HG03039 (cell line): ENCODE results near the gene DPYD.
A peak's percentile ranks its signal among the peaks of the same experiment; 100 is the strongest.

Experiments
- ATAC-seq: cut with Tn5 transposase; IDR thresholded peaks from one replicate; pipeline ENCODE4 v1.9.1; 2021; ENCODE audit warnings: mild to moderate bottlenecking, moderate library complexity; ENCODE audit not compliant: unreplicated experiment

Gene DPYD

GRCh38 chr1:97164276-97164639, 756.6 kb downstream of the DPYD start:
- no peak for ATAC-seq

GRCh38 chr1:97163591-97164275, 757.1 kb downstream of the DPYD start:
- no peak for ATAC-seq

DNA sequence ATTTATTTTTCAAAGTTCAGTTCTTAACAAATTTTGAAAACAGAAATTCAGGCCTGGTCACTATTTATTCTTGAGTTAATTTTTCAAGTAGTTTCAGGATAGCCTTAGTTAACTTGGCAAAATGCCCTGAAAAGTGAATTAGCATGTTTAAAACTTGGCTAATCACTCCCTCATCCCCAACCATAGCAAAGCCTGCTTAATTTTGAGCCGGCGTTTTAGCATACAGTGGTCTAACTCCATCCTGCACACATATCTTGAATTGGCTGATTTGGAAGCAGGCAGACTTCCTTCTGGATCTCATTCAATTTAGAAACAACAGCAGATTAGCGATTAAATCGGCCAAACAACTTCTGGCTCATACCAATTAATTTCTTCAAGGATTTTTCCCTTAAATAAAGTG, 760.0 kb downstream of the DPYD start:
- no peak for ATAC-seq

- ATAC-seq: peak; percentile 55
These were observed 761.5 kb downstream of the DPYD start for GRCh38 chr1:97159342-97159741.

- no peak for ATAC-seq
These were observed 762.1 kb downstream of the DPYD start for GRCh38 chr1:97158691-97159096.

- ATAC-seq: no peak
These were observed 762.8 kb downstream of the DPYD start for GRCh38 chr1:97157991-97158390.

DNA sequence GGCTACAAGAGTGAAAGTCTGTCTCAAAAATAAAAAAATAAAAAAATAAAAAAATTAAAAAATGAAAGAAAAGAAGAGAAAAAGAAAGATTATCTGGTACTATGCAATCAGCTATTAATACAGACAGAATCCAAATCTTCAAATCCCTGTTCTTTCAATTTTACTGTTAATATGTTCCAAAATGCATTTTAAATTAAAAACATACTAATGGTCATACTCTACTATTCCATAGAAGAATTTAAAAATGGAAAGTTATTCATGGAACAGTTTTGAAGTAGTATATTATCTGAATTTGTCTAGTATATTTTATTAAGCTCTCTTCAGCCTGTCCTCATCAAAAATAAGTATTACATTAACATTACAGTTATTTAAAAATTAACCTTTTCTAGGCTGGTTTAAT, 769.2 kb downstream of the DPYD start:
- no peak for ATAC-seq

GRCh38 chr1:97145321-97145956, 775.4 kb downstream of the DPYD start:
- ATAC-seq: no peak

- ATAC-seq: no peak
These were observed 776.3 kb downstream of the DPYD start for GRCh38 chr1:97144527-97144926.

- ATAC-seq: no peak
These were observed 777.5 kb downstream of the DPYD start for GRCh38 chr1:97143236-97143882.

GRCh38 chr1:97140611-97141010, 780.2 kb downstream of the DPYD start:
- ATAC-seq: no peak

GRCh38 chr1:97139512-97139911, 781.3 kb downstream of the DPYD start:
- ATAC-seq: no peak

DNA sequence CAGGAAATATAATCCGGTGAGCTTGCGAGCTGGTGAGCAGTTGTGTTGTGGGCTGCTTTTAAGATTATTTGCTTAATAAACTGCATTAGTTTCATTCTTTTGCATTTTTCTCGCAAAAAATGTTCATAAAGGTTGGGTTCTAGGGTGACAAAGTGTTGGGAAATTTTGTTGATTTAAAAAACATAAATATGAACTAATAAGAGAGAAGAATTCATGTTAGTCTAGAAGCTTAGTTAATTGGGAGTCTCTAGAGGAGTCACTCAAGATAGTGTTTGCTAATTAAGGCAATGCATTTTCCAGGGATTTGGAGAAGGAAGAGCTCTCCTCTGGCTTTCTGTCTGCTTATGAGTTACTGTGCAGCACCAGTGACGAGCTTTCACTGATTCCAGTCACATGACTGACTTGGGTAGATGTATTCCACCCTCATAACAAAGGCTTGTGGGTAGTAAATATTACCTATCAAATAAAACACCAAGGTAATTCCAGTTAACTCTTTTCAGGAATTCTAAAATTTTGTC, 782.3 kb downstream of the DPYD start:
- peak; percentile 32 for ATAC-seq

DNA sequence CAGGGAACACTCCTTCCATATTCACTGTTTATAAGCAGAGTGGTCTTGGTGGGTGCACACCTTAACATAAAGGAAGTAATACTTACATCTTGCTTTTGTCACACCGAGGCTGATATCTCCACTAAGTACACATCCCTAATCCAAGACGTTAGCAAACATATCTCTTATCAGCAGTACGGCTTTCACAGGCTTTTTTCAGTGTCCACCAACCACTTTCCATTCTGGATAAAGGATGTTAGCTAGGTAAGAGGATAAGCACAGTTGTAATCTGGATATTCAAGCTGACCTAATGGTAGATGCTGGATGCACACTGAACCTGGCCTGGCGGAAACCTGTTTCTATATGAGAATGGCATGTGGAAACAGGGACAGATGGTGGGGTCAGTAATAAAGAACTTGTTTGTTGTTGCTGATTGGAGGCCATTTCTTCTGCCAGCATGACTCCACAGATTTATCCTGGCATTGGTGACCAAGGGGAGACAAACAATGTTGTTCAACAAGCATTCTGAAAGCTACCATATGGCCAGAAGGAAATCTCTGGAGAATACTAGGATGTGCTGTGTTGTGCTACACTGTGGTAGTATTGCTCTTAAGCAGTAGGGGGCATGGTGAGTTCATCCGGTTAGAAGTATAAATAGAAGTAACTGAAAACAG, 782.8 kb downstream of the DPYD start:
- peak; percentile 97 for ATAC-seq

DNA sequence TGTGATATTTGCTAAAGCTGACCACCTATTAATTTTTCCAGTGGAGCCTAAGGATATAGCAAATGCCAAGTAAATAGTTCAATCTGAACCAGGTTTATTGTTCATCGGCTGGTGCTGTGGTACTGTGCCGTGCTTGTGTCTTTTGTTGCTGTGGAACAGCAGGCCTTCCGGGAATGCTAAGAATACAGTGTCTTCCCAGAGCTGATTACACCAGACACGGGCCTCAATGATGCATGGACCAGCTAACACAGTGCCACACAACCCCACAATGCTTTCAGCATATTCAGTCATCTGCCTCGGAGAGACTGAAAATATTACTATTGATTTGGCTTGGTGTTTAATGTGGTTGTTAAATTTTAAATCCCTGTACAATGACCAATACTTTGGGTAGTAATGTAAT, 783.8 kb downstream of the DPYD start:
- no peak for ATAC-seq

DNA sequence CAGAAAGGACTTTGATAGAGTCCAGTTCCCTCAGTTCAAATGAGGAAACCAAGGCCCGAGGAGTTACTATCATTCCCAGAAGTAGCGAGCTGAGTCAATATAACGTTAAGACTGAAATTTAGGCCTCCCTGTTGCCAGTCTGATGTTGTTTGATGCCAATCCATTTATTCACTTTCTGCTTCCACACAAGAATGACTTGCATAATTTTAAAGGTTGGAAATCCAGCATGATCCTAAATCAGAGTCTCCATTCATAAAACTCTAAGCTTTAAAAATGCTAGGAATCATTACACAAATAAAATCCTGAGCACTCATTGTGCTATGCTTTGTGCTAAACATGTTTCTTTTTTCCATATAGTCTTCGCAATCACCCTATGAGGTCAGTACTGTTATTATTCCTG, 784.9 kb downstream of the DPYD start:
- ATAC-seq: no peak

- no peak for ATAC-seq
These were observed 792.4 kb downstream of the DPYD start for GRCh38 chr1:97128426-97128825.

- ATAC-seq: no peak
These were observed 797.0 kb downstream of the DPYD start for GRCh38 chr1:97123717-97124431.

- ATAC-seq: no peak
These were observed 800.0 kb downstream of the DPYD start for GRCh38 chr1:97120806-97121205.

- ATAC-seq: no peak
These were observed 801.3 kb downstream of the DPYD start for GRCh38 chr1:97119260-97120158.
